PFSK-1 (cell line): ENCODE results near the gene PKN1.

Source experiments
- FOXP2 ChIP-seq: optimal IDR thresholded peaks from 2 replicates; pipeline ENCODE3; 2011; ENCODE audit warnings: borderline replicate concordance, control low read depth, inconsistent platforms; ENCODE audit not compliant: insufficient read depth; ENCODE audit errors: extremely low read length, extremely low read depth
- POLR2AphosphoS5 ChIP-seq: IDR thresholded peaks from 2 replicates; pipeline ENCODE4 v1.6.1; 2012; ENCODE audit warnings: low read depth, mild to moderate bottlenecking, control low read depth, low read length, moderate library complexity
- SIN3A ChIP-seq: IDR thresholded peaks from 2 replicates; pipeline ENCODE4 v1.6.1; 2012; ENCODE audit warnings: mild to moderate bottlenecking, low read length, moderate library complexity, borderline replicate concordance; ENCODE audit not compliant: insufficient read depth
- TAF1 ChIP-seq: IDR thresholded peaks from 2 replicates; pipeline ENCODE4 v1.6.1; 2012; ENCODE audit warnings: low read length, control low read depth, borderline replicate concordance; ENCODE audit not compliant: insufficient read depth
- TF ChIP-seq, protein P1 (sequence below), 2 experiments: IDR thresholded peaks; 2 replicates each; pipeline versions ENCODE4 v1.6.1 to v1.8.0; 2011 to 2012; ENCODE audit warnings: low read depth in 2 of 2, low read length in 2 of 2, control low read depth in 1 of 2, inconsistent platforms in 1 of 2, mild to moderate bottlenecking in 1 of 2, moderate library complexity in 1 of 2; ENCODE audit not compliant: insufficient read depth in 1 of 2

The PKN1 gene

GRCh38 chr19:14479975-14480699, 47.0 kb downstream of the PKN1 start:
- no peak for TF ChIP-seq TAF1
- TF ChIP-seq SIN3A = no peak
- TF ChIP-seq FOXP2 = peak; percentile 30

DNA sequence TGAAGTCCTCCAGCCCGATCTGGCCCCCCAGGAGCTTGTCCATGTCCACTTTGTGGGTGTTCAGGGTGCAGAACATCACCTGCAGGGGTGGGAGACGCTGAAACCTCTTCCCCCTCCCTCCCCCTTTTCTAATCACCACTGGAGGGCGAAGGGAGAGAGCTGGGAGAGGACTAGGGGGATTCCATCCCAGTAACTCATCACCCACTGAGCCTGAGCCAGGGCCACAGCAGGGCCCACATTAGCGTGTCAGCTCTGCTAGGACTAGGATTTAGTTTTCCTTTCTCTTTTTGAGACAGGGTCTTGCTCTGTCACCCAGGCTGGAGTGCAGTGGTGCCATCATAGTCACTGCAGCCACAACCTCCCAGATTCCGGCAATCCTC, 47.6 kb downstream of the PKN1 start:
- TF ChIP-seq TAF1 (no peak), SIN3A (no peak), POLR2AphosphoS5 (no peak), FOXP2 (no peak)
- TF ChIP-seq, protein P1, sequence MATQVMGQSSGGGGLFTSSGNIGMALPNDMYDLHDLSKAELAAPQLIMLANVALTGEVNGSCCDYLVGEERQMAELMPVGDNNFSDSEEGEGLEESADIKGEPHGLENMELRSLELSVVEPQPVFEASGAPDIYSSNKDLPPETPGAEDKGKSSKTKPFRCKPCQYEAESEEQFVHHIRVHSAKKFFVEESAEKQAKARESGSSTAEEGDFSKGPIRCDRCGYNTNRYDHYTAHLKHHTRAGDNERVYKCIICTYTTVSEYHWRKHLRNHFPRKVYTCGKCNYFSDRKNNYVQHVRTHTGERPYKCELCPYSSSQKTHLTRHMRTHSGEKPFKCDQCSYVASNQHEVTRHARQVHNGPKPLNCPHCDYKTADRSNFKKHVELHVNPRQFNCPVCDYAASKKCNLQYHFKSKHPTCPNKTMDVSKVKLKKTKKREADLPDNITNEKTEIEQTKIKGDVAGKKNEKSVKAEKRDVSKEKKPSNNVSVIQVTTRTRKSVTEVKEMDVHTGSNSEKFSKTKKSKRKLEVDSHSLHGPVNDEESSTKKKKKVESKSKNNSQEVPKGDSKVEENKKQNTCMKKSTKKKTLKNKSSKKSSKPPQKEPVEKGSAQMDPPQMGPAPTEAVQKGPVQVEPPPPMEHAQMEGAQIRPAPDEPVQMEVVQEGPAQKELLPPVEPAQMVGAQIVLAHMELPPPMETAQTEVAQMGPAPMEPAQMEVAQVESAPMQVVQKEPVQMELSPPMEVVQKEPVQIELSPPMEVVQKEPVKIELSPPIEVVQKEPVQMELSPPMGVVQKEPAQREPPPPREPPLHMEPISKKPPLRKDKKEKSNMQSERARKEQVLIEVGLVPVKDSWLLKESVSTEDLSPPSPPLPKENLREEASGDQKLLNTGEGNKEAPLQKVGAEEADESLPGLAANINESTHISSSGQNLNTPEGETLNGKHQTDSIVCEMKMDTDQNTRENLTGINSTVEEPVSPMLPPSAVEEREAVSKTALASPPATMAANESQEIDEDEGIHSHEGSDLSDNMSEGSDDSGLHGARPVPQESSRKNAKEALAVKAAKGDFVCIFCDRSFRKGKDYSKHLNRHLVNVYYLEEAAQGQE (IDR thresholded peaks at IDR 0.05; ENCODE audit: insufficient read depth in 1 of 2, low read depth in 2 of 2, low read length in 2 of 2) = no peak

DNA sequence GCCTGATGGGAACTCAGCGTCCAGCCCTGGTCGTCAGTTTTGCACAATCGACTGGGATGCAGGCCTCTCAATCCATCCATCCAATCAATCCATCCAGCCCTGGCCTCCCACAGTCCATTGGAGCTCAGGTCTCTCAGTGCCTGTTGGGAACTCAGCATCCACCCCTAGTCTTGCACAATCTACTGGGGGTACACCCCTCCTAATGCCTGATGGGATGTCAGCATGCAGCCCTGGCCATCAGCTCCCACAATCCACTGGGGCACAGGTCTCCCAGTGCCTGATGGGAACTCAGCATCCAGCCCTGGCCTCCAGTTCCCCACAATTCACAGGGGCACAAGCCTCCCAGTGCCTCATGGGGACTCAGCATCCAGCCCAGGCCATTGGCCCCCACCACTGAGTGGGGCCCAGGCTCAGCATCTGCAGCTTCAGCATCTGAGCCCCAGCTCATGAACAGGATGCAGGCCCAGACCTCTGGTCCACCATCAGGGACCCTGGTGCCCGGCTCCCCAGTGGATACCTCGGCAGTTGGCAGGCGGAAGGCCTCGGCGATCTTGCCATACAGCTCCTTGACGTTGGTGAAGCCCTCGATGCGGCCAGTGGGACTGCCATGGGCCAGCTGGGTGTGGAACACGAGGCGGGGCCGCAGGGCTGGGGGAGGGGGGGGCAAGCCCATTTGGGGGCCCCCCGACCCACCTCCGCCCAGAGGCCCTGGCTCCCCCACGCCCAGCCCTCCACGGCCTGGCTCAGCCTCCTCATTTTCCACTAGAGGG, 49.3 kb downstream of the PKN1 start:
- TF ChIP-seq FOXP2 (no peak), SIN3A (no peak), POLR2AphosphoS5 (no peak), TAF1 (no peak)

- no peak for TF ChIP-seq TAF1
- no peak for TF ChIP-seq SIN3A
- TF ChIP-seq FOXP2 = no peak
- TF ChIP-seq POLR2AphosphoS5 = no peak
- TF ChIP-seq, protein P1 (IDR thresholded peaks at IDR 0.05; ENCODE audit: insufficient read depth in 1 of 2, low read depth in 2 of 2, low read length in 2 of 2) = no peak
Measured at GRCh38 chr19:14487370-14488125, 54.4 kb downstream of the PKN1 start.

DNA sequence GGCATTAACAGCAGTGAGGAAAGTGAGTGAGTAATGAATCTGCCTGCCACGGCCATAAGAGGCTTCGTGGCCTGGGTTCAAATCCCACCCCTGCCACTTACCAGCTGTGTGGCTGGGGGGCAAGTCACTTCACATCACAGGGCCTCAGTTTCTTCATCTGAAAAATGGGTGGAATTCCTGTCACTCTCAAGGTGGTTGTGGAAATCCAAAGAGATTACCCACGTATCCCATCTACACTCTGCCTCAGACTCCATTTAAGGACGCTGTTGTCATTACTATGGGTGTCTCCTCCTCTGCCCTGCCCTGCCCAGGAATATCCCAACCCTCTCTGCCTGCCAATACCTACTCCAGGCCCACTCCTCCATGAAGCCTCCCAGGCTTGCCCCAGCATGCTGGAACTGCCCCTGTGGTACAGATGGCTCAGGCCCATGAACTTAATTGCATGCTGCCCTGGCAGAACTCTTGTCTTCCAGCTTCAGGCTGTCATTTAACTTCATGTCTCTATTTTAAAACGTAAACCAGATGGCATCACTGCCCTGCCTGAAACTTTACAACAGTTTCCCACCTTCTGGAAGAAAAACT, 59.7 kb downstream of the PKN1 start:
- TF ChIP-seq, protein P1 (IDR thresholded peaks at IDR 0.05; ENCODE audit: insufficient read depth in 1 of 2, low read depth in 2 of 2, low read length in 2 of 2) = no peak
- no peak for TF ChIP-seq POLR2AphosphoS5
- no peak for TF ChIP-seq FOXP2
- no peak for TF ChIP-seq TAF1
- no peak for TF ChIP-seq SIN3A
